Measurements from ENCODE around the gene RGL1.

The RGL1 gene

DNA sequence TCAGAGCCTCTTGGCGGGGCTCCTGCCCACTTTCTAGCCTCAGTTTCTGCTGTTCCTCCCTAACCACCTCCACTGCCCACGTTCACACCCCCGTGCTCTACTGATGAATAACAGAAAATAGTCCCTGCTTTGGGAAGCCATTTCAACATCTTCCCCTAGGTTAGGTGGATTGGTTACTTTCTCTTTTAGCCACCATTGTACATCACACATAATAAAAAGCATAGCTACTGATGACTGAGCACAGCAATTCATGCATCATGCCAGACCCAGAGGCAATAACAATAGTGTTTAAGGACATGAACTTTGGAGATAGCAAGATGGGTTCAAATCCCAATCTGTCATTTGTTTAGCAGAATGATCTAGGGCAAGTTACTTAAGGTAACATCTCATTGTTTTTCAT, 158.0 kb downstream of the RGL1 start:
- no peak for DNase-seq

DNA sequence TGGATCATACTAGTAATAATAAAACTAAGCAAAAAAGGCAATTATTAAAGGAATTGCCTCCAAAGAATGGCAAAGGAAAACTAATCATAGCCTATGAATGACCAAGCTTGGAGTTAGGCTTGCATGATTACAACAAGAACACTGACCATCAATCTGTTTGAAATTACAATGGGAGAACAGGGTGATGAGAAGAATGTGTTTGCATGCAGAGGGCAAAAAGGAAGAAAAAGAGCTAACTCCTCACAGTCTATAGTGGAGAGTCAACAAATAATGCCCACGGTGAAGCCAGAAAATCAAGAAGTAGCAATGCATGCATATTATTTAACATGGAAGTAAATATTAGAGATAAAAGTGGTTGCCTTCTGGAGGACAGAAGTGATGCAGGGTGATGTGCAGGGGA, 160.8 kb downstream of the RGL1 start:
- DNase-seq = no peak

DNA sequence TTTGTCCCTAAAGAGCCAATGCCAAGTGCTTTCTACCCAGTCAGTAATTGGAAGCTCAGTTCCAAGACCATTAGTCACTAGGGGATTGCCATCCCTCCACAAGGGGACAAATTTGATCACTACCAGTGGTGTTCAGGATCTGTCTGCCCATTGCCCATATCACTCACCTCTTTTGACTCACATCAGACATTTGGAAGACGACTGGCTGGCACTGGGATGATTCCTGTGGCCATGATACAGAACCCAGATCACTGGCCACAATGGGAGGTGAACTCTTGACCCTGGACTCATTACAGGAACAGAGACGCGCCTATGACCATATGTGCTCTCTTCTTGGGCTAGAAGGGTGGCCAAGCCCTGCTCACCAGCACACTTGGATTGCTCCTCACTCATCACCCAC, 161.6 kb downstream of the RGL1 start:
- no peak for DNase-seq

DNA sequence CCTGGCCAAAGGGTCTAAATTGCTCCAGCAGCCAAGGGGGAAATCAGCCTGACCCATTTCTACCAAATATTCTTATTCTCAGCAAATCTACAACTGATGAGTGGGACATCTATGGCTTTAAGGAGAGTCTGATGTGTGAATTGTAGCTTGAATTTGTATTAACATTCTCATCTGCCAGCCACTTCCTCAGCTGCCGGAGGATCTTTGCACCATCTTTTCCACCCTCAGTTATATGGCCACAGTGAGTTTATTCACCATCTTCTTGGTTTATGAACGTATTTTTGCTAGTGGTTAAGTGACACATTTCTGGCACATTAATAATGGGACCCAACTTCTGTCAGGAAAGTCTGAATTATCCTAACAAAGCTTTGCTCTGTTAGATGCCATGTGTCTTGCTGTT, 163.0 kb downstream of the RGL1 start:
- DNase-seq = no peak

DNA sequence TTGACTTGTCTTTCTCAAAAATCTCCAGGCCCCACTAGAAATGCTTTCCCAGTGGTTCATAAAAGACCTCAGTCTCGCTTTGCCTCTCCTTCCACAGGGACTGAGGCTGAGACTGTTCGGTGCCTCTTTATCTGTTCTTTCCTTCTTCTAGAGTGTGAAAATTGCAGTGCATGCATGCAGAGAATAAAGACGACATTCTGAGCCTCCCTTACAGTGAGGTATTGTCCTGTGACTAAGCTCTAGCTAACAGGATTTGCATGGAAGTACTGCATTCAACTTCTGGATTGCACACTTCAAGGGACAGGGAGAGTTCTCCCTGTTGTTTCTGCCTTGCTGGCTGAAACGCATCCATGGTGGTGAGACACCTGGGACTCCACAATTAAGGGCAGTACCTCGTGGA, 163.5 kb downstream of the RGL1 start:
- peak; percentile 47 for DNase-seq

DNA sequence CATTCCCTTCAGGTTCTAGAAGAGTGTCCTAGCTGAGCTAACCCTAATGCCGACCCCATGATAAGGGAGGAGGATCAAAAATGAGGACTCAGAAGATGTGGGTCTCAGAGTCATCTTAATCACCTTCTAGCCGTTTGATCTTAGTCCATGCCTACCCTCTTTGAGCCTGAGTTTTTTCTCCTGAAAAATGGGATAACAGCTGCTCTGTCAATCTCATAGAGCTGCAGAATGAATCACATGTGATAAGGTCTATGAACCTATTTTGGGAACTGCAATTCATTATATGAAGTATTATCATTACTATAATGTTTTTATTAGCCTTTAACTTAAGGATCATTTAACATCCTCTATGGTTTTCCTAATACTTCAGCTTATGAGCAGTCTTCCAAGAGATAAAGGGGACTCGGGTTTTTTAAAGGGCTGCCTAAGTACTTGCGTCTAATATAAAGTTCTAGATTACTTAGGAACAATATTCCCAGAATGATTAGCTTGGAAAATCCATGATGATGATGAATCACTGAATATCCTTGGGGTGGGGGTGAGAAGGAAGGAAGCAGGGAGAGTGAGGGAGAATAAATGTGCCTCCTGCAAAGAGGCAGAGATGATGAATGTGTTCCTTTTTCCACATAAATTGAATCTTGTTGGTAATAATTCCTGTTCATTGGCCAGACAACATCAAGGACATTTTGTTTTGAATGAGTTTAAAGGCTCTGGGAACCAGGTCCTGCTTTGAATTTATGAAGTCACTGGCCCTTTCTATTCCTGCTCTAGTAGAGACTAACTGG, 165.8 kb downstream of the RGL1 start:
- DNase-seq = no peak

DNA sequence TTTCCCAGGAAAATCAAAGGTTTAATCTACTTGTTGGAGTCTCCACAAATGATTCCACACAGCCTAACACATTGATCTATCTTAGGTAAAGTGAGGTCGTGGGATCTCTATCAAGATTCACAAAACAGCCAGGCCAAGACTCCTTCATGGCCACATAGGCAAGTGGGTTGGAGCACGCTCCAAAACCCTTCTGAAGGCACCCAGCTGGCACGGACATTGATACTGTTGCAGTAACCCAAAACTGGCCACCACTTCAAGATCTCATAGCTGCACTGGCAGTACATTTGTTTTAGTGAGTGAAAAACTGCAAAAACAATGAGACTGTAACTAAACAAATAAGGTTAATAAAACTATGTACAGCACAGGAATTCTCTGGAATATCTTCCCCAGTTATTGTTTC, 170.7 kb downstream of the RGL1 start:
- DNase-seq = no peak

DNA sequence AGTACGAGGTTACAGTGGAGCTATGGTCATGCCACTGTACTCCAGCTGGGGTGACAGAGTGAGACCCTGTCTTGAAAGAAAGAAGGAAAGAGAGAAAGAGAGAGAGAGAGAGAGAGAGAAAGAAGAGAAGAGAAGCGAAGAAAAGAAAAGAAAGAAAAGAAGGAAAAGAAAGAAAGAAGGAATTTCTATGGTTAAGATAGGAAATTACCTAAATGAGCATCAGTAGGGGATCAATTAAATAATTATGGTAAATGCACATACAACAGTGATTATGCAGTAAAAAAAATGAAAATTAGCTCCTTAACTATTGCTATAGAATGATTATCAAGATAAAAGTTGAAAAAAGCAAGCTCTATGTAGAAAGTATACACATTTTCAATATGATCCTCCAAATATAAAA, 172.8 kb downstream of the RGL1 start:
- no peak for DNase-seq
